Measurements from ENCODE around the gene PDZD7.

The PDZD7 gene

DNA sequence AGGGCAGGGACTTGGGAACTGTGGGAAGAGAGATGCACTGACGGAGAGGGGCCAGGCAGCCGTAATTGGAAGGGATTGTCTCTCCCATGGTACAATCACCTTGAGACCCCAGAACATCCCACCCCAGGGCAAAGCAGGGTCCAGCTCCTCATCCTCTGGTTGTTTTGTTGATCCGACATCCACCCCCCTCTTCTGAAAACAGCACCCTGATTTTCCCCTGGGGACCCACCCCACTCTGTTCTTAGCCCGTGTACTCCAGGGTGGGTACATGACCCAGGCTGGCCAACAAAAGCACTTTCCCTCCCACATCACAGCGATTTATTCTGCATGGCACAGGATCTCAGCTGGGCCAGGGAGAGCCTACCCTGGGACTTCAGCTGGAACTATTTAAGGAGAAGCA lies 14.1 kb downstream of the PDZD7 start:
- no peak for DNase-seq

DNA sequence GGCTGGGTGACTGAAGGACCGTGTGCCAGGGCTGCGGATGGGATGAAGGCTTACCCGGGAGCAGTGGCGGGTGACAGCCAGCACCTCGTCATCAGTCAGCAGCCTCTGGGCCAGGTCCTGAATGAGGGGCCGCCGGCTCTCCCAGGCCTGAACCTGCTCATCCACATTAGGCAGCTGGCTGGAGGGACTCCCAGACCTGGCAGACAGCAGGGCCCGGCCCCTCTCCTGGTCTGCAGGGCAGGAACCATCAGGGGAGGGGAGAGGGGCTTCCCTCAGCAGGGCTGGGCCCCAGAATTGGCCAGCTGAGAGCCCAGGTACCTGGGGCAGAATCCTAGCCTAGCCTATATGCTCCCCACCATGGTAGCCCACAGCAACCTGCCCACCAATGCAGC lies 15.4 kb downstream of the PDZD7 start:
- no peak for DNase-seq

DNA sequence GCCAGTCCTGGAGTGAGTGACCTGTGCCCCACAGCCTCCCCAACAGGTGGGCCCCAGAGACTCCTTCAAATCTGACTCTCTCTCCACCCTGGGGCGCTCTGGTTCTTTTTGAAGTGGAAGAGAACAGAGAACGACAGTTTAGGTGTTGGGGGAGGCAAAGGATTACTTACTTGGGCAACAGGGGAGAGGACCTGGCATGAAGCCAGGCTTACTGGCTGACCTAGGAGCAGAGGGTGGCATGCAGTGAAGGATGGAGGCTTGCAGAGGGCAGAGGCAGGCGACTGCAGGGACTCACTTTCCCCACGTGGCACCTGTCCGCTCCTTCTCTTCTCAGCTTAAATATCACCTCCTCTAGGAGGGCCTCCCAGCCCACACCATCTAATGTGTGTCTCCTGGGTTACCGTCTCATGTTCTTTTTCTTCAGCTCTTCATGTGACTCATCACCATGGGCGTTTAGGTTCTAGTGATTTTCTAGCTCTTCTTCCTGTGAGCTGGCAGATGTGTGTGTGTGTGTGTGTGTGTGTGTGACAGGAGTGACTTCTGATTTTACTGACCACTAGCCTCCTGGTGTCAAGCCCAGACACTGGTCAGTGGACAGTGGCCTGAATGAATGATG lies 15.9 kb downstream of the PDZD7 start:
- no peak for DNase-seq

DNA sequence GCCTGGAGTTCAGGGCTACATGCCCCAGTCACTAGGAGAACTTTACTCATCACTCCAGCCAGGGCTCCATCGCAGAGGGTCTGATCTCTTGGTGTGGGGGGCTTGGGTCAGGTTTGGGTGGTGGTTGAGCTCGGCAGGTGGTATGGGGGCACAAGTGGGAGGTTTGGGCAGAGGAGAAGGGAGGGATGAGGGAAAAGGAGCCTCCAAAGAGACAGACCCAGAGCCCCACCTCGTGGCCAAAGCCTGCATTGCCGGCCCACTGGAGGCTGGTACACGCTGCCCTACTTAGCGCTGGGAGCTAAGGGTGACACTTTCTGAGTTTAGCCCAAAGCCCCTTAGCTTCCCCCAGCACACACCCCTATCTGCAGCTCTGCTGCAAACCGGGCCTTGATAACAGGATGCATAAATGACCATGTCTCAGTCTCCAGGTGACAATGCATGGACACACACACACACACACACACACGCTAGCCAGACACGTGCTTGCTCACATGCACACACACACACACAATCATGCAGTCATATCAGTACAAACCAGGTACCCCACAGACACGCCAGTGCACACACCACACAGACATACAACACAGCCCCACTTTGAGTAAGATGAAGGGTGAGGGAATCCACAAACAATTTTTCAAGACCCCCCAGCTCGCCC lies 16.6 kb downstream of the PDZD7 start:
- no peak for DNase-seq

DNA sequence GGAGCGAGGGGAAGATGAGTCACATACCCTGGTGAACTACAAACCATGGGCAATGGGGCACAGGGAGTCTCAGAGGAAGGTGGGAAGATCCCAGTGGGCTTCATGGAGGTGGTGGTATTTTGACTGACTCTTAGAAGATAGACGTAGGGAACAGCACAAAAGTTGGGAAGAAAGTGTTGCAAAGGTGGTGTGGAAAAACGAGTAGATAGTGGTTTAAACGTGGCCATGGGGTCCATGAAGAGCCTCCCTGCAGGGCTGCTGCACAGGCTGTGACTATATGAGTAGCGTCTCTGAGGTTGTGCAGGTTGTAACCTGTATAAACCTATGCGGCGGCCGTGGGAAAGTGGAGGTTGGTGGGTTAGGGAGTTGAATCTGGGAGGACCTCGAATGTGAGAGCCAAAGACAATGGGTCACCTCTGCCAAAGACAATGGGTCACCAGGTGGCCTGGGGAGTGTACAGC lies 17.5 kb downstream of the PDZD7 start:
- DNase-seq, result no peak

DNA sequence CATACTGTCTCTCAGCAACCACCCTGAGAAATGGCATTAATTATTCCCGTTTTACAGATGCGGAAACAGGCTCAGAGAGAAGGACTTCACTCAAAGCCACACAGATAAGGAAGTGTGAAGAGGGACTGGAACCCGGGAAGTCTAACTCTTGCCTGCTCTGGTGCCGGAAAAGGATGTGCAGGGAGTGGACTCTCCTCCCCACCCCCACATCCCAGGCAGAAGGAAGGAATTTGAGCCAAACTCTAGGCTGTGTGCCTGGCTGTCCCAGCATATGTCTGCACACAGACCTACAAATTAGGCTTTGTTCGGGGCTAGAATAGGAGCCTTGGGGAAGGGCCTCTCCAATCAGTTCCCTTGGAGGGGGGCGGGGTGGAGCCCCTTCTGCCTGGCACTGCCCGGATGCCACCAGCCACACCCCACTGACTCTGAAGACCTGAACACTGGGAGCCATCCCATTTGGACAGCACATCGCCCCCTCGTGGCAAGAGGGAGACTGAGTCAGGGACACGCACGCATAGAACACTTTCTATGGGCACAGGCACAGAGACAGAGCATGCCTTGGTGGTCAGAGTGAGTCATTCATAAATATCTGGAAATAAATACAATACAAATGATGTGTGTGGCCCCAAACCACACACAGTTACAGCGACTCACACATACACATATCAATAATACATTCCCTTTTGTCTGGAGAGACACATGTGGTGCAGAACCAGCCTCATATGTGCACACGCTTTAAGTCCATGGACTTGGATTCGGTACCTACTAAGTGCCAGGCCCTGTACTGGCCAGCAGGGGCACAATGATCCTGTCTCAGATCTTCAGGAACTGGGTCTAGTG lies 18.2 kb downstream of the PDZD7 start:
- peak; percentile 34 for DNase-seq

DNA sequence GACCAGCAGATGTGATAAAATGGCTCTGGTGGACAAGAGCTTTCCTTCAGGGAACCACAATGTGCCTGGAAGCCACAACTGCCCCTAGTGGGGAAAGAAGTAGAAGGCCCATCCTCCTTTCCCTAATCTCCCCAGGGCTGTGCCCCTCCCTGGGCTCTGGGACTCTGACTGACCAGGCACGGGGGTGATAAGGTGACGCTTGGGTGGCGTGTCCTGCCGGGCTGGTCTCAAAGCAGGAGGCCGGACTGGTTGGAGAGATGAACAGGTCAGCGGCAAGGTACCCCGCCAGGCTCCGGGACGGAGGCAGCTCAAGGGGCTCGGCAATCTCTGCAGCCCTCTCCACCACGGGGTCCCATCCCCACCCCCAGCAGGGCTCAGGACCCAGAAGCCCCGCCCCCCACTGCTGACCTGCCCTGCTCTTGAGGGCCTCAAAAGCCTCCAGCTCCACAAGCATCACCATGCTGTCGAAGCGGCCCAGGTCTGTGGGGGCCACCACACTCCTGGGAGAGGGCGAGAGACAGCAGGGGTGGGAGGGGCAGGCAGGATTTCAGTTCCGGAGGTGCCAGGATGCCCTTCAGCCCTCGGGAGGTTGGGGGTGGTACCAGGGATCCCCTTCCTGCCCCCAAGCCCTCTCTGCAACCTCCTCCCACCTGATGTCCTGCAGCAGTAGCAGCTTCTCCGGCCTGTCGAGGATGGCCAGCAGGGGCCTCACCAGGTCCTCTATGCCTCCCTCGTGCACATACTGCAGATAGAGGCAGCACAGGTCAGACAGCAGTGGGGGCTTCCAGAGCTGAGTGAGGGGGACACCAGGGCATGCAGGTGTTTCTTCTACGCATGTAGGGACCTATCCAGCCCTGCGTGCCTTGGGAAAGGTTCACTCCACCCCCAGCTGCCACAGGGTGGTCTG lies 19.2 kb downstream of the PDZD7 start:
- DNase-seq, result no peak

DNA sequence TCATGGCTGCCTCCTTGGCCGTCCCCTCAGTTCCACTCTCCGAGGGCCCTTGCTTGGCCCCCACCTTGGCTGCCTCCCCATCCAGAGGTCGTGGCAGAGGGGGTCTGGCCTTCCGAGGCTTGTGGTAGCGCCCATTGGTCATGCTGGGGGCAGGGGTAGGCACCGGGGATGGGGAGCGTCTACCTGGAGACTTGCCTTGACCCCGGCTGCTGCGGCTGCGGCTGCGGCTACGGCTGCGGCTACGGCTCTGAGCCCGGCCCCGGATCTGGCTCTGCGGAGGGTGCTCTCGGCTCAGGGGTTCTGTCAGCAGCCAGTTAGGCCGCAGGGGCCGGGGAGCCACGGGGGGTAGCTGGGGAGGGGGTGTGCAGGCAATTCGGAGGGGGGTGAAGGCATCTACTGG lies 20.6 kb downstream of the PDZD7 start:
- no peak for DNase-seq

DNA sequence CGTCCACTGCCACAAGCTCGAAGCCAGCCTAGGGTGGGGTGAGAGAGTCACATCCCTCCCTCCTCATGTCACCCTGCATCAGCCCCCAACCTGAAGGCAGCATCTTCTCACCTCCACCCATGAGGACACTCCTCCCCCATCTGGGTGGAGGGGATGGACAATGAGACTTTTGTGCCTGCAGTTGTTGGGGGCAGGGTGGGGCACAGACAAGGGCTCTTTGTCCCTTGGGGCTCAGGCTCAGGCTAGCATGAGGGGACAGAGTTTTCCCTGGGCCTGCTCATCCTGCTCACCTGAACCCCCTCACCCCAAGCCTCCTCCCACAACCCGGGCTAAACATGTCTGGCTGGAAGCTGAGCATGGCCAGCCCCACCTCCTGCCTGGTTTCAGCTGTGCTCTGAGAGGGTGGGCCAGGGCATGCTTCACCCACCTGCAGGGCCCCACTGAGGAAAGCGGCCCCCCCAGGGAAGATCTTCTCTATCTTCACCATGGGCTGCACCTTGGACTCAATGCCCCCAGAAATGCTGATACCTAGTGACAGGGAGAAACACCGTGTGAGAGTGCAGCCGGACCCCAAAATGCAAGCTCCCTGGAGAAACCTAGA lies 22.0 kb downstream of the PDZD7 start:
- no peak for DNase-seq

DNA sequence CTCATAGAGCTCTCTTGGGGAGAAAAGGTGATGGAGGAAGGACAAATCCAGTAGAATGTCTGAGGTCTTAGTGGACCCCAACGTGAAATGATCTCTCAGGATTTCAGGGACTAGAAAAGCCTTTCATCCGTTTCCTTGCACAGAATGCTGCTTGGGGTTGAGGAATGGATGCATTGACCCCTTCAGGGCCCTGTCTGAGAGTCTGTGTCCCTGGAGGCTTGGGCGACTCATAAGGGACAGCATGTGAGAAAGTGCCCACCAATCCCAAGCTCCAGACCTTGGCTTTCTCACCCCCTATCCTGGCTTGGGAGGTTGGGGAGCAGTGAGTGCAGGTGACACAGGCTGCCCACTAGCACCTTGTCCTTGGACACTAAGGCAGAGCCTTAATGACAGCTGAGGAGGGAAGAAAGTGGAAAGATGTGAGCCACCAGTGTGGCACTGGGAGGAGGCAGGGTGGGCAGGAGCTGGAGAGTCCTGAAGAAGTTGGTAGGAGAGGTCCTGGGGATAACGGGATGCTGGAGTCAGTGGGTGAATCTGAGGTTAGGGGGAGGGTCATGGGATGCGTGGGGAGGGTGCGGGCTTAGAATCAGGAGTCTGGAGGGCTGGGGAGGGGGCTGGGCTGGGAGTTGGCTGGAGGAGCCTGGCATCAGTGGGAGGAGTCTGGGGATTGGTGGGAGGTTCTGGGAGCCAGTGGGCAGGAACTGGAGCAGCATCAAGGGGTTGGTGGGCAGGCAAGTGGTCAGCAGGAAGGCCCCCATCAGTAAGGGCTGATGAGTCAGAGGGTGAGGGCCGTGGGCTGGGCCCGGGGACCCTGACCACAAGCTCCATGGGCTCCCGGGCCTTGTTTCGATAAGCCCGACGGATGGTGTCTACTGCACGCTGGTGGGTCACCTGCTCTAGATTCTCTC lies 22.8 kb downstream of the PDZD7 start:
- DNase-seq, result no peak

DNA sequence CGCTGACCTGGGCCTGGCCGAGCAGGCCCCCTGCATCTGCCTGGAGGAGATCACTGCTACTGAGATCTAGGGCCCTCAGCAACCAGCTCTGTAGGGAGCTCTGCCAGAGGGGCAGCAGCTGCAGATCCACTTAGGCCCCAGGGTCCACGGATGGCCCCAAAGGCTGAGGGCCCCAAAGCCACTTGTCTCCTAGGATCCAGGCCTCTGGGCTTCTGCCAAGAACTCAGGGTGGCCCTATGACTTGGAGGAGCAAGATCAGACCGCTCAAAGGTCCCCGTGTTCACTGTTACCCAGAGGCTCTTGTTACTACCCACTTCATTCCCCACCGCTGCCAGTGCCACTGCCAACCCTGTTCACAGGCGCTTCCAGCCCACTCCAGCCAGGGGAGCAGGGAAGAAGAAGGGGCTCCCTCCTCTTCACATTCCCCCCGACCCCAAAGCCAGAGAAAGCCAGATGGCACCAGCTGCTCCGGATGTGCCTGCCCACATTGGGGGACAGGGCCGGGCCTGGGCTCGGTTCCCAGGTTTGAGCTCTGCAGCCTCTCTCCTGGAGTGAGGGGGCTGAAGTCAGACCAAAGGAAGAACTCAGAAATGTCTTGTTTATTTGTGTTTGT lies 23.7 kb downstream of the PDZD7 start:
- no peak for DNase-seq

DNA sequence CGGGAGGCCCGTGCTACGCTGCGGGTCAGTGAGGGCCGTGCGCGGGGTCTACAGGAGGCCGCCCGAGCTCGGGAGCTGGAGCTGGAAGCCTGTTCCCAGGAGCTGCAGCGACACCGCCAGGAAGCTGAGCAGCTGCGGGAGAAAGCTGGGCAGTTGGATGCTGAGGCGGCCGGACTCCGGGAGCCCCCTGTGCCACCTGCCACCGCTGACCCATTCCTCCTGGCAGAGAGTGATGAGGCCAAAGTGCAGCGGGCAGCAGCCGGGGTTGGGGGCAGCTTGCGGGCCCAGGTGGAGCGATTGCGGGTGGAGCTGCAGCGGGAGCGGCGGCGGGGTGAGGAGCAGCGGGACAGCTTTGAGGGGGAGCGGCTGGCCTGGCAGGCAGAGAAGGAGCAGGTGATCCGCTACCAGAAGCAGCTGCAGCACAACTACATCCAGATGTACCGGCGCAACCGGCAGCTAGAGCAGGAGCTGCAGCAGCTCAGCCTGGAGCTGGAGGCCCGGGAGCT lies 24.3 kb downstream of the PDZD7 start:
- DNase-seq, result no peak

DNA sequence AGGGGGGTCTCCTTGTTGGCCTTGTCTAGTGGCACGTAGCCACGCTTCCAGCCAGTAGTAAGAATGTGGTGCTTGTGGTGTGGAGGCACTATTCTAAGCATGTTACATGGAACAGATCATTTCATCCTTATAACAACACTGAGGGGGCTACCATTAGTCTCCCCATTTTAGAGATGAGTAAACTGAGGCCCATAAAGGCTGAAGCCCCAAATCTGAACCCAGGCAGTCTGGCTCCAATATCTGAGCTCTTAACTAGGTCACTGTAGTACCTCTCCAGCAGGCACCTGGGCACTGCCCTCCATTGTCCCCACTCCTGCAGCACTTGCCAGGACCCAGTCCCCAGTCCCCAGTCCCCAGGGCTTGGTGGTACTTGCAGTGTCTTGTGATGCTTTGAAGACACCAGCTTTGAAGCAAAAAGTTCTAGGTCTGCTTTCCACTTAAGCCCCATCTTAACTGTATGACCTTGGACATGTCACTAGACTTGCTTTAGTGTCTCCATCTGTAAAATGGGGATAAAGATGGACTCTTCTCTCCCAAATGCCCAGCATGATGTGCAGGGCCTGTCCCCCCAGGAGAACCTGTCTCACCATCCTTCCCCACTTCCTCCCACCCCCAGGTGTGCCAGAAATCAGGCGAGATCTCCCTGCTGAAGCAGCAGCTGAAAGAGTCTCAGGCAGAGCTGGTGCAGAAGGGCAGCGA lies 24.9 kb downstream of the PDZD7 start:
- no peak for DNase-seq

DNA sequence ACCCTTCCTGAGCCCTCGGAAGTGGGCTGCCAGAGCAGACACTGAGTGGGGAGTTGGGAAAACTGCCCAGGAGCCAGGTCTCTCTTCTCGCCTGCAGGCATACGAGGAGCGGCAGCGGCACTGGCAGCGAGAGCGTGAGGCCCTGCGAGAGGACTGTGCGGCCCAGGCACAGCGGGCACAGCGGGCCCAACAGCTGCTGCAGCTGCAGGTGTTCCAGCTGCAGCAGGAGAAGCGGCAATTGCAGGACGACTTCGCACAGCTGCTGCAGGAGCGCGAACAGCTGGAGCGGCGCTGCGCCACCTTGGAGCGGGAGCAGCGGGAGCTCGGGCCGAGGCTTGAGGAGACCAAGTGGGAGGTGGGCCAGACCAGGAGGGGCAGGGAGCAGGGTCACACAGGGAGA lies 25.6 kb downstream of the PDZD7 start:
- no peak for DNase-seq

DNA sequence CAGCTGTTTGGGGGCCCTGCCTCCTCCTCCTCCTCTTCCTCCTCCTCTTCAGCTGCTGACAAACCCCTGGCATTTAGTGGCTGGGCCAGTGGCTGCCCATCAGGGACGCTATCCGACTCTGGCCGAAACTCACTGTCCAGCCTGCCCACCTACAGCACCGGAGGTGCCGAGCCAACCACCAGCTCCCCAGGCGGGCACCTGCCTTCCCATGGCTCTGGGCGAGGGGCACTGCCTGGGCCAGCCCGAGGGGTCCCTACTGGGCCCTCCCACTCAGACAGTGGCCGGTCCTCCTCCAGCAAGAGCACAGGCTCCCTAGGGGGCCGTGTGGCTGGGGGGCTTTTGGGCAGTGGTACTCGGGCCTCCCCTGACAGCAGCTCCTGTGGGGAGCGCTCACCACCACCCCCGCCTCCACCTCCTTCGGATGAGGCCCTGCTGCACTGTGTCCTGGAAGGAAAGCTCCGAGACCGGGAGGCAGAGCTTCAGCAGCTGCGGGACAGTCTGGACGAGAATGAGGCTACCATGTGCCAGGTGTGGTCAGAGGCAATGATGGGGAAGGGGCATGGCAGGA lies 27.2 kb downstream of the PDZD7 start:
- DNase-seq, result no peak

DNA sequence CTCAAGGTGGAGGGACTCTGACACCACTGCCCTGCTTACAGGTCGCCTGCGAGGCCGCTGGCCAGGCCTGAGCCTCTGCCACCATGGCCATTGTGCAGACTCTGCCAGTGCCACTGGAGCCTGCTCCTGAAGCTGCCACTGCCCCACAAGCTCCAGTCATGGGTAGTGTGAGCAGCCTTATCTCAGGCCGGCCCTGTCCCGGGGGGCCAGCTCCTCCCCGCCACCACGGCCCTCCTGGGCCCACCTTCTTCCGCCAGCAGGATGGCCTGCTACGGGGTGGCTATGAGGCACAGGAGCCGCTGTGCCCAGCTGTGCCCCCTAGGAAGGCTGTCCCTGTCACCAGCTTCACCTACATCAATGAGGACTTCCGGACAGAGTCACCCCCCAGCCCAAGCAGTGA lies 28.5 kb downstream of the PDZD7 start:
- no peak for DNase-seq

DNA sequence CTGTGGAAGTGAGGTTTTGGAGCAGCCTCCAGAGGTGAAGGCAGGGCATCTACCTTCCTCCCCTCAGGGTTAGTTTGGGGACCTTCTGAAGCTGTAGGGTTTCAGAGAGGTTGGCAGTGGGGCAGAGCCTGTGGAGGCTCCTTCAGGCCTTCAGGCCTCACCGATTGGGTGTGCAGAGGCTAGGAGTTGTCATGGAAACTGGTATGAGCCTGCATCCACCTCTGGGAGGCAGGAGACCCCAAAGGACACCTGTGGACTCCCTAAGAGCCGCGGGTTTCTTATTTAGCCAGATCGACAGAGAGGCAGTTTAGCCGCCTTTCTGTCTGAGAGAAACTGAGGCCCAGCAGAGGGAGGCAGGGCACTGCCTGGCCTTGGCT lies 29.3 kb downstream of the PDZD7 start:
- DNase-seq, result no peak

DNA sequence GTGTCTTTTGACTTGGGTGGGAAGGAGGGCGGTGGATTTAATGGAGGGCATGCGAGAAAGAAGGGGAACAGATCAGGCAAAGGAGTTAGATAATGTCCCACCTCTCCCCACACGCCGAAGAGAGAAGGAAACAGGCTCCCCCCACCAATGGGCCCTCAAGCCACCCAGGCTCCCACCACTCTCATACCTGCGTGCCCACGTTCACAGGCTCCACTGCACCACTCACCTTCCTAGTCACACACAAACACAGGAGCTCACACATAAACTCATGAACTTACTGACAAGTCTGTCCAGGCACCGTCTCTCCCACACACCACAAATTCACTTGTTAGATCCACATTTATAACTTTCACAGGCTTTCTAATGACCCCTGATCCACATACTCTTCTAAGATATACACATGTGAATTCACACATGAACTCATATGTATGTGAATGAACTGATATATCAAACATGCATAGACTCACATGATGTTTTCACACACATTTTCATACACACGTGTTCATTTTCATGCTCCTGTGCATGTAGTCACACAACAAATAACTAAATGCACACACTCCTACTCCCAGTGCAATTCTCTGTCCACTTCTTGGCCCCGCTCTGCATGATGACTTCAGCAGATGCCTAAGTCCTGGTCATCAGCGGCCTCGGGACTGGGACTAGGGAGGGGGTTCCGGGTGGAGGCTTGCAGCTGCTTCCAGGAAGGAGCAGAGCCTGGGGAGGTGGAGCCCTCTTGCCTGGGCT lies 29.8 kb downstream of the PDZD7 start:
- no peak for DNase-seq

Measured in NCI-H2107 (cell line).